Lower lobe of right lung (tissue), 2 donors: ENCODE data around the gene RNPEPL1. TPM values are rescaled to one million over a fixed set of nuclear protein-coding genes. Genes with fewer than 3 reads are reported as not detected.

Experiments used
- ATAC-seq, 2 donors: fragments of 200-7000 bp; cut with Tn5 transposase; one replicate each; pipeline ENCODE4 v1.9.1; 2020 to 2022; ENCODE audit warnings: mild to moderate bottlenecking in 2 of 2, moderate library complexity in 2 of 2
- DNase-seq: peaks from one replicate; pipeline ENCODE4 v3.0.0-alpha.2; 2020
- H3K27ac ChIP-seq: fragments of 200-600 bp; one replicate; pipeline ENCODE4 v1.8.0; 2022
- H3K27me3 ChIP-seq: fragments of 200-600 bp; one replicate; pipeline ENCODE4 v1.8.0; 2022; ENCODE audit warnings: low read depth
- H3K36me3 ChIP-seq: fragments of 200-600 bp; one replicate; pipeline ENCODE4 v1.8.0; 2022; ENCODE audit warnings: mild to moderate bottlenecking
- H3K4me1 ChIP-seq: fragments of 200-600 bp; one replicate; pipeline ENCODE4 v1.8.0; 2022
- H3K4me3 ChIP-seq: fragments of 200-600 bp; one replicate; pipeline ENCODE4 v1.8.0; 2022; ENCODE audit warnings: mild to moderate bottlenecking
- H3K9me3 ChIP-seq: fragments of 200-600 bp; one replicate; pipeline ENCODE4 v1.8.0; 2022
- intact Hi-C: fragments of 100-400 bp; cut with DNase I; formaldehyde crosslinking; loops from one replicate; pipeline ENCODE4 v1.11.0; 2022
- total RNA-seq: library from RNA; stranded (reverse); fragmentation: NEBNext Ultra II Directional; extraction: Animal tissue kit (Norgen Biotek cat#: 25700); gene quantifications from one replicate; pipeline ENCODE4 v1.2.1, GENCODE V29; 2021
- TF ChIP-seq, protein P1 (sequence below): fragments of 200-600 bp; IDR thresholded peaks from one replicate; pipeline ENCODE4 v1.8.0; 2022; ENCODE audit warnings: antibody characterized with exemption, mild to moderate bottlenecking
- donor health status: DM: no; HTN: yes; CAD: no; lungs with severe emphysema.

Gene RNPEPL1
- total RNA-seq, 1 donor from 2014 or later = 102 TPM

DNA sequence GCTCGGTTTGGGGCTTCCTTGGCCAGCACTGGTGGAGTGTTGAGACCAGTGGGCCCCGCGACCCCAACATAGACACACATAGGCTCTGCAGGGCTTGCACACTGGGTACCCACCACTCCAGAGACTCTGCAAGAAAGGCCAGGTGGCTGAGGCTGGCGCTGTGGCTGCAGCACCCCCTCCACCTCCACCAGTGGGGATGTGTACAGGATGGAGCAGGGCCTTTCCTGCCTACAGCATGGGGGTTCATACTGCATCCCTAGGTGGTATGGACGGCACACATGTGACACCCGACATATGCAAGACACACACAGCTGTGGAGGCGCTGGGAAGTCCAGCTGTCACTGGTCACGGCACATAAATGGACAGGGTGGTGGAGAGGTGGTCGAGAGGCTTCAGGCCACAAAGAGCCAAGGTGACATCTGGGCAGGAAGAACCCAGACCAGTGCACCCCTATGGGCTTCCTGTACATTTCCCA is 1.3 kb downstream of the RNPEPL1 start:
- TF ChIP-seq, protein P1, sequence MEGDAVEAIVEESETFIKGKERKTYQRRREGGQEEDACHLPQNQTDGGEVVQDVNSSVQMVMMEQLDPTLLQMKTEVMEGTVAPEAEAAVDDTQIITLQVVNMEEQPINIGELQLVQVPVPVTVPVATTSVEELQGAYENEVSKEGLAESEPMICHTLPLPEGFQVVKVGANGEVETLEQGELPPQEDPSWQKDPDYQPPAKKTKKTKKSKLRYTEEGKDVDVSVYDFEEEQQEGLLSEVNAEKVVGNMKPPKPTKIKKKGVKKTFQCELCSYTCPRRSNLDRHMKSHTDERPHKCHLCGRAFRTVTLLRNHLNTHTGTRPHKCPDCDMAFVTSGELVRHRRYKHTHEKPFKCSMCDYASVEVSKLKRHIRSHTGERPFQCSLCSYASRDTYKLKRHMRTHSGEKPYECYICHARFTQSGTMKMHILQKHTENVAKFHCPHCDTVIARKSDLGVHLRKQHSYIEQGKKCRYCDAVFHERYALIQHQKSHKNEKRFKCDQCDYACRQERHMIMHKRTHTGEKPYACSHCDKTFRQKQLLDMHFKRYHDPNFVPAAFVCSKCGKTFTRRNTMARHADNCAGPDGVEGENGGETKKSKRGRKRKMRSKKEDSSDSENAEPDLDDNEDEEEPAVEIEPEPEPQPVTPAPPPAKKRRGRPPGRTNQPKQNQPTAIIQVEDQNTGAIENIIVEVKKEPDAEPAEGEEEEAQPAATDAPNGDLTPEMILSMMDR = no peak
- H3K4me3 ChIP-seq = peak overlapping the region; percentile 84
- H3K4me1 ChIP-seq = peaks cover 49% of the 10 kb centered on the region
- ATAC-seq = no peak
- intact Hi-C loops = no loop called here
- peak overlapping the region; percentile 84 for H3K27ac ChIP-seq
- peak; percentile 50 for DNase-seq
- H3K36me3 ChIP-seq = peaks cover 26% of the 10 kb centered on the region
- H3K9me3 ChIP-seq = no peaks in the 10 kb centered on the region
- no peaks in the 10 kb centered on the region for H3K27me3 ChIP-seq

DNA sequence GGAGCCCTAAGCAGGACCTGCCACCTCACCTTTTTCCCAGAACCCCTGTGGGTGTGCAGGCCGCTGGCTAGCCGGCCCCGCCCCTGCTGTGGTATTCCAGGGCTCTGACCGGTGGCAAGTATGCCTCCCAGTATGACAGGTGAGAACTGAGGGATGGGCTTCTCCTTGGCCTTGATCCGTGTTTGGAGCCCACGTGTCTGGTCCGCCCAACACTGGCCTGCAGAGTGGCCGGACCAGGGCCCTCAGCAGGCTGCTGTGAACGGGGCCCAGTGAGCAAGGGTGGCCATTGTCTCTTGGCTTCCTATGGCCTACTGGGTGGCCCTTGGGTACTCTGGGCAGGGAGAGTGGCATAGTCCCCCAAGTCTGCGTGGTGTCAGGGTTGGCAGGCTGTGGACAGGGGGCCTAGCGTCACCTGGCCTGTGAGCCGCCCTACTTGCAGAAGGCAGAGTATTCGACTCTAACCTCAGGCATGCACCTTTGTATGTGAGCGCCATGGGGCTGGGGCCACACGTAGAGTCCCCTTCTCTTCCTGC is 1.8 kb downstream of the RNPEPL1 start:
- Histone ChIP-seq H3K27me3 (no peaks in the 10 kb centered on the region), H3K9me3 (no peaks in the 10 kb centered on the region), H3K4me3 (peak overlapping the region; percentile 84), H3K36me3 (peaks cover 31% of the 10 kb centered on the region), H3K4me1 (peaks cover 44% of the 10 kb centered on the region), H3K27ac (peak overlapping the region; percentile 84)
- TF ChIP-seq, protein P1 = no peak
- intact Hi-C loops = no loop called here
- DNase-seq = peak; percentile 50
- ATAC-seq = no peak

GRCh38 chr2:240570531-240571313 is 2.4 kb downstream of the RNPEPL1 start:
- Histone ChIP-seq H3K4me3 (no peak overlapping the region), H3K27ac (no peak overlapping the region), H3K27me3 (no peaks in the 10 kb centered on the region), H3K9me3 (no peaks in the 10 kb centered on the region), H3K4me1 (peaks cover 37% of the 10 kb centered on the region), H3K36me3 (peaks cover 38% of the 10 kb centered on the region)
- ATAC-seq = no peak
- TF ChIP-seq, protein P1 = no peak
- DNase-seq = peak; percentile 40
- intact Hi-C loops = no loop called here

GRCh38 chr2:240571314-240571973 is 3.2 kb downstream of the RNPEPL1 start:
- Histone ChIP-seq H3K27ac (no peak overlapping the region), H3K9me3 (no peaks in the 10 kb centered on the region), H3K4me1 (peaks cover 31% of the 10 kb centered on the region), H3K4me3 (no peak overlapping the region), H3K36me3 (peaks cover 45% of the 10 kb centered on the region), H3K27me3 (no peaks in the 10 kb centered on the region)
- peak; percentile 27 for DNase-seq
- intact Hi-C loops = no loop called here
- TF ChIP-seq, protein P1 = no peak
- no peak for ATAC-seq

DNA sequence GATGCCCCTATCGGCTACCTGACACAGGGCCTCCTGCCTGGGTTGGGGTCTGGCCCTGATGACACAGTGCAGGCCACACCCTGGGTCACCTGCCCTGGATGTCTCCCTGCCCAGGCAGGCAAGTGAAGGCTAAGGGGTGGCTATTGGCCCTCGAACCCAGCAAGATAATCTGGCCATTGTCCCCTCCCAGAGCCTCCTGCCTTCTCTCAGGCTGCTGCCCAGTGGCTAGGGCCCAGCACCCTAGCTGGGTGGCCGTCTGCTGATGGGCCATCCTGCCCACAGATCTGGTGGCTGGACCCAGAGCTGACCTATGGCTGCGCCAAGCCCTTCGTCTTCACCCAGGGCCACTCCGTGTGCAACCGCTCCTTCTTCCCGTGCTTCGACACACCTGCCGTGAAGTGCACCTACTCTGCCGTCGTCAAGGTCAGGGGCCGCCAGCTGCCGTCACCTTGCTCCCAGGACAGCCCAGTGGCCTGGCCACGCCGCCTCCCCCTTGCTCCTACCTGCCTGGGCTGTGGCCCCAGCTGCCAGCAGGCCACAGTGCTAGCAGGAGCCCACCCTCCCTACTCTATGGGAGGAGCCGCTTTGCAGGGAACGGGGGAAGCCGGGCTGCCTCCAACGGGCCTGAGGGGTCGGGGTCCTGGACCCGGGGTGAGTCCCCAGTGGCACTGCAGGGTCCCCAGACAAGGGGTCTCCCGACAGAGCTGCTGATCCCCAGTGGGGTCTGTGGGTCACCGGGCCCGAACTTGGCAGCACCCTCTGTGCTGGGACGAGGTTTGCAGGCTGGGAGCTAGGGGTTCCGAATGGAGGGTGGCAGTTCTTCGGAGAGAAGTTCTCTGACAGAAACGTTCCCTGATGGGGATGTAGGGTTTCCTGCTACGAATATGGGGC is 4.1 kb downstream of the RNPEPL1 start:
- no peak for ATAC-seq
- Histone ChIP-seq H3K27me3 (no peaks in the 10 kb centered on the region), H3K9me3 (no peaks in the 10 kb centered on the region), H3K4me3 (no peak overlapping the region), H3K4me1 (peaks cover 22% of the 10 kb centered on the region), H3K27ac (no peak overlapping the region), H3K36me3 (peaks cover 54% of the 10 kb centered on the region)
- intact Hi-C loops = no loop called here
- DNase-seq = peak; percentile 41
- TF ChIP-seq, protein P1 = no peak
